Esophagus muscularis mucosa (tissue), 3 donors: ENCODE measurements around the gene MRPL24.

Experiments used
- CTCF ChIP-seq, 3 experiments: fragments of 200-600 bp in 2 of 3; fragments of 450-650 bp in 1 of 3; sonication (generic) in 2 of 3; IDR thresholded peaks; one replicate each; pipeline ENCODE4 v1.5.1; 2017 to 2019; ENCODE audit warnings: antibody characterized with exemption in 3 of 3, mild to moderate bottlenecking in 2 of 3, moderate library complexity in 1 of 3
- POLR2A ChIP-seq: fragments of 450-650 bp; IDR thresholded peaks from one replicate; pipeline ENCODE4 v1.6.1; 2017; ENCODE audit warnings: antibody characterized with exemption, moderate library complexity, mild to moderate bottlenecking, low read depth
- POLR2AphosphoS5 ChIP-seq, 2 donors: sonication (generic); formaldehyde crosslinking; IDR thresholded peaks; one replicate each; pipeline ENCODE4 v1.6.1; 2017; ENCODE audit warnings: antibody characterized with exemption in 2 of 2

GRCh38 chr1:156692925-156693847 lies 47.7 kb downstream of the MRPL24 start:
- TF ChIP-seq POLR2A (no peak), CTCF (IDR thresholded peaks at IDR 0.05) (no peak), POLR2AphosphoS5 (IDR thresholded peaks at IDR 0.05) (no peak)
